Neural cell (in vitro differentiated cells): ENCODE results near the gene ATF7IP. TPM values are rescaled to one million over a fixed set of nuclear protein-coding genes. Genes with fewer than 3 reads are reported as not detected.

Experiments
- H2AFZ ChIP-seq: fragments of 200-600, 300-800 bp; sonication (generic), shearing (Covaris generic); 2 replicates; pipeline ENCODE4 v1.6.0; 2014; ENCODE audit warnings: low read depth, mild to moderate bottlenecking, antibody characterized with exemption, low read length, moderate library complexity
- H3F3A ChIP-seq: fragments of 200-600 bp; shearing (Covaris generic); 2 replicates; pipeline ENCODE4 v1.6.1; 2016; ENCODE audit warnings: mild to moderate bottlenecking, moderate library complexity, mixed read lengths, antibody characterized with exemption, low read length; ENCODE audit not compliant: insufficient read depth, poor library complexity, severe bottlenecking
- H3K27ac ChIP-seq: fragments of 200-600, 300-800 bp; sonication (generic), shearing (Covaris generic); 2 replicates; pipeline ENCODE4 v1.5.1; 2014; ENCODE audit warnings: mild to moderate bottlenecking, low read length, moderate library complexity
- H3K27me3 ChIP-seq: fragments of 300-800, 200-600 bp; sonication (generic), shearing (Covaris generic); 2 replicates; pipeline ENCODE4 v1.6.0; 2014; ENCODE audit warnings: mild to moderate bottlenecking, low read depth, low read length, moderate library complexity; ENCODE audit not compliant: insufficient read depth
- H3K36me3 ChIP-seq: fragments of 300-800, 200-600 bp; sonication (generic), shearing (Covaris generic); 2 replicates; pipeline ENCODE4 v1.5.1; 2014; ENCODE audit warnings: mild to moderate bottlenecking, antibody characterized with exemption, low read length, moderate library complexity; ENCODE audit not compliant: insufficient read depth
- H3K4me2 ChIP-seq: fragments of 300-800, 200-600 bp; sonication (generic), shearing (Covaris generic); 2 replicates; pipeline ENCODE4 v1.6.0; 2014; ENCODE audit warnings: mild to moderate bottlenecking, low read length
- H3K4me3 ChIP-seq: fragments of 300-800, 200-600 bp; sonication (generic), shearing (Covaris generic); 2 replicates; pipeline ENCODE4 v1.5.1; 2014; ENCODE audit warnings: mild to moderate bottlenecking, low read length, moderate library complexity
- H3K79me2 ChIP-seq: fragments of 200-600 bp; shearing (Covaris generic); replicated peaks from 2 replicates; pipeline ENCODE4 v1.6.0; 2014; ENCODE audit warnings: mild to moderate bottlenecking, low read length, moderate library complexity; ENCODE audit not compliant: insufficient read depth
- H3K9ac ChIP-seq: fragments of 300-800, 200-600 bp; sonication (generic), shearing (Covaris generic); 2 replicates; pipeline ENCODE4 v1.6.1; 2016; ENCODE audit warnings: mild to moderate bottlenecking, low read length, mixed read lengths
- H3K9me2 ChIP-seq: fragments of 200-600 bp; shearing (Covaris generic); 2 replicates; pipeline ENCODE4 v1.6.1; 2016; ENCODE audit warnings: mild to moderate bottlenecking, low read length, mixed read lengths; ENCODE audit not compliant: insufficient read depth
- H3K9me3 ChIP-seq: fragments of 200-600, 300-800 bp; sonication (generic), shearing (Covaris generic); 2 replicates; pipeline ENCODE4 v1.6.1; 2016; ENCODE audit warnings: mild to moderate bottlenecking, mixed run types, low read length, moderate library complexity, mixed read lengths
- H4K20me1 ChIP-seq: fragments of 200-600 bp; shearing (Covaris generic); 2 replicates; pipeline ENCODE4 v1.6.1; 2016; ENCODE audit warnings: mild to moderate bottlenecking, mixed run types; ENCODE audit not compliant: insufficient read depth
- EP300 ChIP-seq: fragments of 450-650 bp; conservative IDR thresholded peaks from 2 replicates; pipeline ENCODE4 v1.6.1; 2014; ENCODE audit warnings: antibody characterized with exemption, mild to moderate bottlenecking, moderate library complexity; ENCODE audit not compliant: poor library complexity, severe bottlenecking
- EZH2 ChIP-seq: fragments of 200-600, 300-800 bp; shearing (Covaris generic), sonication (generic); IDR thresholded peaks from 2 replicates; pipeline ENCODE4 v1.6.1; 2014; ENCODE audit warnings: antibody characterized with exemption, low read length, borderline replicate concordance, mild to moderate bottlenecking; ENCODE audit not compliant: insufficient read depth, poor library complexity, severe bottlenecking
- MXI1 ChIP-seq: fragments of 450-650 bp; conservative IDR thresholded peaks from 2 replicates; pipeline ENCODE4 v1.6.1; 2014; ENCODE audit warnings: antibody characterized with exemption, mild to moderate bottlenecking; ENCODE audit not compliant: poor library complexity, severe bottlenecking
- POLR2AphosphoS5 ChIP-seq: IDR thresholded peaks from 2 replicates; pipeline ENCODE4 v1.6.1; 2012
- RAD21 ChIP-seq: fragments of 450-650 bp; conservative IDR thresholded peaks from 2 replicates; pipeline ENCODE4 v1.6.1; 2014; ENCODE audit warnings: antibody characterized with exemption, mild to moderate bottlenecking, moderate library complexity
- SMC3 ChIP-seq: fragments of 450-650 bp; conservative IDR thresholded peaks from 2 replicates; pipeline ENCODE4 v1.6.1; 2014; ENCODE audit warnings: antibody characterized with exemption, mild to moderate bottlenecking, moderate library complexity; ENCODE audit not compliant: poor library complexity
- TAF1 ChIP-seq: IDR thresholded peaks from 2 replicates; pipeline ENCODE4 v1.6.1; 2012; ENCODE audit warnings: low read depth
- polyA plus RNA-seq: library from polyadenylated mRNA; depleted of rRNA; stranded (reverse); fragments of >200 nt; gene quantifications from 2 replicates; pipeline ENCODE4 v1.2.3, GENCODE V29; 2014
- TF ChIP-seq, protein P1 (sequence below): fragments of 450-650 bp; IDR thresholded peaks from 2 replicates; pipeline ENCODE4 v1.5.1; 2014; ENCODE audit warnings: antibody characterized with exemption, mild to moderate bottlenecking, moderate library complexity; ENCODE audit not compliant: poor library complexity, severe bottlenecking
- TF ChIP-seq, protein P2 (sequence below): IDR thresholded peaks from 2 replicates; pipeline ENCODE4 v1.6.1; 2012; ENCODE audit warnings: borderline replicate concordance

The ATF7IP gene
- polyA plus RNA-seq, 1 donor from 2014 or later = 34.8 TPM

DNA sequence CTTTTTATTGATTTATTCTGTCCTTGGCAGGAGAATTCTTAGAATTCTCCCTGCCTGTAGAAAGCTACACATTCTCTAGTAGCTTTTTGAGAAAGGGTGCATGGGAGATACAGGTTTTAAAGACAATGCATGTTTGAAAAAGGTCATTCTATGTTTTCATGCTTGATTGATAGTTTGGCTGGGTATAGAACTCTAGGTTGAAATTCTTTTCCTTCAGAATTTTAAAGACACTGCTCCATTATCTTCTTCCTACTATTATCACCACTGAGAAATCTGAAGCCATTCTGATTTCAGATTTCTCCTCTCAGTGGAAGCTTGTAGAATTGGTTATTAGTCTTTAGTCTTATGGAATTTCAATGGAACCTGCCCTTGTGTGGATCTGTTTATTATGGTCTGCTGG is 14.0 kb downstream of the ATF7IP start:
- Histone ChIP-seq H3K27me3 (no peaks in the 10 kb centered on the region), H3F3A (peaks cover 4% of the 10 kb centered on the region), H3K4me3 (no peak overlapping the region), H3K27ac (no peak overlapping the region), H3K9me2 (no peaks in the 10 kb centered on the region), H3K79me2 (peaks cover 74% of the 10 kb centered on the region), H3K4me2 (no peak overlapping the region), H3K9ac (no peak overlapping the region), H3K9me3 (peaks cover 9% of the 10 kb centered on the region), H4K20me1 (no peaks in the 10 kb centered on the region), H2AFZ (no peak overlapping the region), H3K36me3 (no peaks in the 10 kb centered on the region)
- no peak for TF ChIP-seq MXI1
- no peak for TF ChIP-seq SMC3
- TF ChIP-seq POLR2AphosphoS5 = no peak
- no peak for TF ChIP-seq EZH2
- TF ChIP-seq, protein P1, sequence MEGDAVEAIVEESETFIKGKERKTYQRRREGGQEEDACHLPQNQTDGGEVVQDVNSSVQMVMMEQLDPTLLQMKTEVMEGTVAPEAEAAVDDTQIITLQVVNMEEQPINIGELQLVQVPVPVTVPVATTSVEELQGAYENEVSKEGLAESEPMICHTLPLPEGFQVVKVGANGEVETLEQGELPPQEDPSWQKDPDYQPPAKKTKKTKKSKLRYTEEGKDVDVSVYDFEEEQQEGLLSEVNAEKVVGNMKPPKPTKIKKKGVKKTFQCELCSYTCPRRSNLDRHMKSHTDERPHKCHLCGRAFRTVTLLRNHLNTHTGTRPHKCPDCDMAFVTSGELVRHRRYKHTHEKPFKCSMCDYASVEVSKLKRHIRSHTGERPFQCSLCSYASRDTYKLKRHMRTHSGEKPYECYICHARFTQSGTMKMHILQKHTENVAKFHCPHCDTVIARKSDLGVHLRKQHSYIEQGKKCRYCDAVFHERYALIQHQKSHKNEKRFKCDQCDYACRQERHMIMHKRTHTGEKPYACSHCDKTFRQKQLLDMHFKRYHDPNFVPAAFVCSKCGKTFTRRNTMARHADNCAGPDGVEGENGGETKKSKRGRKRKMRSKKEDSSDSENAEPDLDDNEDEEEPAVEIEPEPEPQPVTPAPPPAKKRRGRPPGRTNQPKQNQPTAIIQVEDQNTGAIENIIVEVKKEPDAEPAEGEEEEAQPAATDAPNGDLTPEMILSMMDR = no peak
- TF ChIP-seq, protein P2, sequence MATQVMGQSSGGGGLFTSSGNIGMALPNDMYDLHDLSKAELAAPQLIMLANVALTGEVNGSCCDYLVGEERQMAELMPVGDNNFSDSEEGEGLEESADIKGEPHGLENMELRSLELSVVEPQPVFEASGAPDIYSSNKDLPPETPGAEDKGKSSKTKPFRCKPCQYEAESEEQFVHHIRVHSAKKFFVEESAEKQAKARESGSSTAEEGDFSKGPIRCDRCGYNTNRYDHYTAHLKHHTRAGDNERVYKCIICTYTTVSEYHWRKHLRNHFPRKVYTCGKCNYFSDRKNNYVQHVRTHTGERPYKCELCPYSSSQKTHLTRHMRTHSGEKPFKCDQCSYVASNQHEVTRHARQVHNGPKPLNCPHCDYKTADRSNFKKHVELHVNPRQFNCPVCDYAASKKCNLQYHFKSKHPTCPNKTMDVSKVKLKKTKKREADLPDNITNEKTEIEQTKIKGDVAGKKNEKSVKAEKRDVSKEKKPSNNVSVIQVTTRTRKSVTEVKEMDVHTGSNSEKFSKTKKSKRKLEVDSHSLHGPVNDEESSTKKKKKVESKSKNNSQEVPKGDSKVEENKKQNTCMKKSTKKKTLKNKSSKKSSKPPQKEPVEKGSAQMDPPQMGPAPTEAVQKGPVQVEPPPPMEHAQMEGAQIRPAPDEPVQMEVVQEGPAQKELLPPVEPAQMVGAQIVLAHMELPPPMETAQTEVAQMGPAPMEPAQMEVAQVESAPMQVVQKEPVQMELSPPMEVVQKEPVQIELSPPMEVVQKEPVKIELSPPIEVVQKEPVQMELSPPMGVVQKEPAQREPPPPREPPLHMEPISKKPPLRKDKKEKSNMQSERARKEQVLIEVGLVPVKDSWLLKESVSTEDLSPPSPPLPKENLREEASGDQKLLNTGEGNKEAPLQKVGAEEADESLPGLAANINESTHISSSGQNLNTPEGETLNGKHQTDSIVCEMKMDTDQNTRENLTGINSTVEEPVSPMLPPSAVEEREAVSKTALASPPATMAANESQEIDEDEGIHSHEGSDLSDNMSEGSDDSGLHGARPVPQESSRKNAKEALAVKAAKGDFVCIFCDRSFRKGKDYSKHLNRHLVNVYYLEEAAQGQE = no peak
- no peak for TF ChIP-seq TAF1
- no peak for TF ChIP-seq EP300
- TF ChIP-seq RAD21 = no peak

DNA sequence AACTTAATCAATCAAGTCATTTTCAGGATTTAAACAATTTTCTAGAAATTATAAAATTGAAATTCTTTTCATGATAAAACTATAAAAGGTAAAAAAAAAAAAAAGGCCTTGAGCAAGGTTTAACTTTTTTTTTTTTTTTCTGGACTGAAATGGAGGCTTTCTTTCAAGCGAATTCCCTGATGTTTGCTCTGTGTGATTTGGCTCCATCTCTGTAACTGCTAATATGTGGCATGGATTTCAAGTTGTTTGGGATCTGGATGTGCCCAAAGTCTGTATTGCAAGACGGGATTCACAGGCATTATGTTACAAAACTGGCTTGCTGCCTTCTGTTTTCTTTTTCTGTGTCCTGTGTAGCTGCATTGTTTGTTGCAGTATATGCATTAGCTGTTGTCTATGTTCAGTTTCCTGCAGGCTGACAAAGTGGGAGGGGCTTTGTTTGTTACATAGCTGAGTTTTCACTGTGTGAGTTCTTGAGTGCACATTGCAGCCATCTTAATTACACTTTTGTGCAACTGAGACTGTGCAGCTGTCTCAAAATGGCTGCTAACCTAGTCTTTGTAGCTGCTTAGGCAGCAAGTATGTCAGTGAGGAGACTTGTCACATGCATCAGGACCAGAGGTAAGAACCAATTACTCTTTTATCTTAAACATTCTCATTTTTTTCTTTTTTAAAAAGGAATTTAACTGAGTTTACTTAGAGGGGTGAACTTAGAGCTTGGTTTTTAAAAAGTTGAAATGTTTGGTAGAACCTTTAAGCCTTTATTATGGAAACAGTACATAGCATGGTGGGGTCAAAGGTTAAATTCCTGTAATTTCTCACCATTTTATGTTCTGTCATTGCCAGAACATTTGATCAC is 19.5 kb downstream of the ATF7IP start:
- peak overlapping the region; percentile 92 for H3K27ac ChIP-seq
- H3K9me3 ChIP-seq = peaks cover 3% of the 10 kb centered on the region
- peak overlapping the region; percentile 57 for H3K4me3 ChIP-seq
- peak overlapping the region; percentile 34 for H2AFZ ChIP-seq
- H3K9ac ChIP-seq = peak overlapping the region; percentile 59
- no peaks in the 10 kb centered on the region for H3K9me2 ChIP-seq
- peaks cover 11% of the 10 kb centered on the region for H3F3A ChIP-seq
- no peaks in the 10 kb centered on the region for H3K27me3 ChIP-seq
- TF ChIP-seq TAF1 = peak; percentile 88
- TF ChIP-seq, protein P2 = peak; percentile 67
- peak; percentile 73 for TF ChIP-seq POLR2AphosphoS5
- TF ChIP-seq EP300 = peak; percentile 89
- no peak for TF ChIP-seq EZH2
- peak; percentile 36 for TF ChIP-seq RAD21
- TF ChIP-seq, protein P1 = no peak
- peak; percentile 56 for TF ChIP-seq SMC3
- no peak for TF ChIP-seq MXI1
- H3K36me3 ChIP-seq = no peaks in the 10 kb centered on the region
- peak overlapping the region; percentile 77 for H3K4me2 ChIP-seq
- peaks cover 75% of the 10 kb centered on the region for H3K79me2 ChIP-seq
- H4K20me1 ChIP-seq = no peaks in the 10 kb centered on the region
